ENCODE data around the gene TNRC6C. TPM values are rescaled to one million over a fixed set of nuclear protein-coding genes. Genes with fewer than 3 reads are reported as not detected.

TNRC6C gene
- total and polyA plus RNA-seq, 2 of the 13 experiments (the other 11 are each of a cell fraction or from before 2014, with no cell fraction given), result 0.66 to 4.9 TPM

DNA sequence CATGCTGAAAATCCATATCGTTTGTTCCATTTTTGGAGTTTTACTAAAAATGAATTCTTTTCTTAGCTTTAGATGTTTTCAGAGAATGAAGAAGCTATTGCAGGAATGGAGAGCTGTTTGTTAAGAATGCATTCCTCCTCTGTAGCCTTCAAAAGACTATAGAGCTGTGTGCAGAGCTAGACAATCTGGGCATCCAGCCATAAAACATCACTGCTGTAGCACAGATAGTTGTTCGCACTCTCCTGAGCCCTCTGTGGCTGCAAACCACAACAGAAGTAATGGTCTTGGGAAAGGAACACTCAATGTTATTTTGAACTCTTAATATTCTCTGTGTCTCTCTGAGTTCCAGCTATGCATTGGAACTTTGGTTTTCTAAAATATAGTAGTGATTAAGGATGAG, 4.9 kb downstream of the TNRC6C start (continued):
- TF ChIP-seq, protein P1, sequence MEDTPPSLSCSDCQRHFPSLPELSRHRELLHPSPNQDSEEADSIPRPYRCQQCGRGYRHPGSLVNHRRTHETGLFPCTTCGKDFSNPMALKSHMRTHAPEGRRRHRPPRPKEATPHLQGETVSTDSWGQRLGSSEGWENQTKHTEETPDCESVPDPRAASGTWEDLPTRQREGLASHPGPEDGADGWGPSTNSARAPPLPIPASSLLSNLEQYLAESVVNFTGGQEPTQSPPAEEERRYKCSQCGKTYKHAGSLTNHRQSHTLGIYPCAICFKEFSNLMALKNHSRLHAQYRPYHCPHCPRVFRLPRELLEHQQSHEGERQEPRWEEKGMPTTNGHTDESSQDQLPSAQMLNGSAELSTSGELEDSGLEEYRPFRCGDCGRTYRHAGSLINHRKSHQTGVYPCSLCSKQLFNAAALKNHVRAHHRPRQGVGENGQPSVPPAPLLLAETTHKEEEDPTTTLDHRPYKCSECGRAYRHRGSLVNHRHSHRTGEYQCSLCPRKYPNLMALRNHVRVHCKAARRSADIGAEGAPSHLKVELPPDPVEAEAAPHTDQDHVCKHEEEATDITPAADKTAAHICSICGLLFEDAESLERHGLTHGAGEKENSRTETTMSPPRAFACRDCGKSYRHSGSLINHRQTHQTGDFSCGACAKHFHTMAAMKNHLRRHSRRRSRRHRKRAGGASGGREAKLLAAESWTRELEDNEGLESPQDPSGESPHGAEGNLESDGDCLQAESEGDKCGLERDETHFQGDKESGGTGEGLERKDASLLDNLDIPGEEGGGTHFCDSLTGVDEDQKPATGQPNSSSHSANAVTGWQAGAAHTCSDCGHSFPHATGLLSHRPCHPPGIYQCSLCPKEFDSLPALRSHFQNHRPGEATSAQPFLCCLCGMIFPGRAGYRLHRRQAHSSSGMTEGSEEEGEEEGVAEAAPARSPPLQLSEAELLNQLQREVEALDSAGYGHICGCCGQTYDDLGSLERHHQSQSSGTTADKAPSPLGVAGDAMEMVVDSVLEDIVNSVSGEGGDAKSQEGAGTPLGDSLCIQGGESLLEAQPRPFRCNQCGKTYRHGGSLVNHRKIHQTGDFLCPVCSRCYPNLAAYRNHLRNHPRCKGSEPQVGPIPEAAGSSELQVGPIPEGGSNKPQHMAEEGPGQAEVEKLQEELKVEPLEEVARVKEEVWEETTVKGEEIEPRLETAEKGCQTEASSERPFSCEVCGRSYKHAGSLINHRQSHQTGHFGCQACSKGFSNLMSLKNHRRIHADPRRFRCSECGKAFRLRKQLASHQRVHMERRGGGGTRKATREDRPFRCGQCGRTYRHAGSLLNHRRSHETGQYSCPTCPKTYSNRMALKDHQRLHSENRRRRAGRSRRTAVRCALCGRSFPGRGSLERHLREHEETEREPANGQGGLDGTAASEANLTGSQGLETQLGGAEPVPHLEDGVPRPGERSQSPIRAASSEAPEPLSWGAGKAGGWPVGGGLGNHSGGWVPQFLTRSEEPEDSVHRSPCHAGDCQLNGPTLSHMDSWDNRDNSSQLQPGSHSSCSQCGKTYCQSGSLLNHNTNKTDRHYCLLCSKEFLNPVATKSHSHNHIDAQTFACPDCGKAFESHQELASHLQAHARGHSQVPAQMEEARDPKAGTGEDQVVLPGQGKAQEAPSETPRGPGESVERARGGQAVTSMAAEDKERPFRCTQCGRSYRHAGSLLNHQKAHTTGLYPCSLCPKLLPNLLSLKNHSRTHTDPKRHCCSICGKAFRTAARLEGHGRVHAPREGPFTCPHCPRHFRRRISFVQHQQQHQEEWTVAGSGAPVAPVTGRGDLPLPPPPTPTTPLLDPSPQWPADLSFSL (CRISPR knock-in tag; IDR thresholded peaks at IDR 0.05), result no peak

DNA sequence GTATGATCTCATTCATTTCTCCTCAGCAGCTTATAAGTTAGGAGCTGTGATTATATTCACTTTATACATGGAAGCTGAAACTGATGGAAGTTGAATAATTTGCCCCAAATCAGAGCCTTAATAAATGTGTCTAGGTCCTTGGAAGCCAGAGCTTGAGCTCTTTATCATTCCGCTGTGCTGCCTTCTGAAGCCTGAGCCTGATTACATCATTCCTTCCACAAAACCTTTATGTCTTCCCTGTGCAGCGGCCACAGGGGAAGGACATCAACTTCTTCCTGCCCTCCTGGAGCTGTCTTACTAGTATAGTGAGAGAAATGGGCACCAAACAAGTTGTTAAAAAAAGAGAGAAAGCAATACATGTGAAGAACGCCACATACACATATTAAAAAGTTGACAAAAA, 6.8 kb downstream of the TNRC6C start:
- peaks cover 60% of the 10 kb centered on the region for H3K79me2 ChIP-seq (ENCODE audit: insufficient read depth, low read length)
- H3K9me3 ChIP-seq (ENCODE audit: low read length), result no peaks in the 10 kb centered on the region
- BruUV-seq (replicated peaks), result no TSS peak
- in situ Hi-C loops (cut with HindIII; ENCODE audit: extremely low pct_ligation_motif_present, low pct_unique_long_range_greater_than_20kb), result no loop called here
- 96% methylated on average over 3 of the region's 3 CpGs for WGBS (ENCODE audit: low lambda C conversion rate)
- H3K27ac ChIP-seq (ENCODE audit: extremely low read length, insufficient read depth, low read length), result no peak overlapping the region
- H2AFZ ChIP-seq (ENCODE audit: low read length), result no peak overlapping the region
- no peak for ATAC-seq
- intact Hi-C loops (cut with micrococcal nuclease; ENCODE audit: unreplicated experiment), result no loop called here
- H3K36me3 ChIP-seq (replicated peaks in 1 of 2; ENCODE audit: control insufficient read depth in 1 of 2, insufficient read depth in 2 of 2, low read length in 2 of 2), result no peaks in the 10 kb centered on the region
- no peaks in the 10 kb centered on the region for H3K27me3 ChIP-seq (ENCODE audit: control insufficient read depth in 1 of 2, insufficient read depth in 2 of 2, low read length in 2 of 2)
- H3K4me3 ChIP-seq (replicated peaks in 1 of 3; ENCODE audit: insufficient read depth in 1 of 3, low read depth in 2 of 3, low read length in 3 of 3), result no peak overlapping the region
- H4K20me1 ChIP-seq (ENCODE audit: insufficient read depth, low read length), result peaks cover 14% of the 10 kb centered on the region
- H3K4me1 ChIP-seq (ENCODE audit: insufficient read depth, low read length), result peaks cover 25% of the 10 kb centered on the region
- no peak for DNase-seq (ENCODE audit: low spot score)
- POLR2A ChIA-PET, result no interaction called here
- CTCF ChIA-PET (ENCODE audit: low intra/inter-chr PET ratio, low total read pairs), result no interaction called here
- H3K4me2 ChIP-seq (ENCODE audit: low read depth, low read length), result no peak overlapping the region
- H3K9ac ChIP-seq (ENCODE audit: insufficient read depth, low read depth, low read length), result no peak overlapping the region
- FAIRE-seq, result no peak
- TF ChIP-seq, protein P2, sequence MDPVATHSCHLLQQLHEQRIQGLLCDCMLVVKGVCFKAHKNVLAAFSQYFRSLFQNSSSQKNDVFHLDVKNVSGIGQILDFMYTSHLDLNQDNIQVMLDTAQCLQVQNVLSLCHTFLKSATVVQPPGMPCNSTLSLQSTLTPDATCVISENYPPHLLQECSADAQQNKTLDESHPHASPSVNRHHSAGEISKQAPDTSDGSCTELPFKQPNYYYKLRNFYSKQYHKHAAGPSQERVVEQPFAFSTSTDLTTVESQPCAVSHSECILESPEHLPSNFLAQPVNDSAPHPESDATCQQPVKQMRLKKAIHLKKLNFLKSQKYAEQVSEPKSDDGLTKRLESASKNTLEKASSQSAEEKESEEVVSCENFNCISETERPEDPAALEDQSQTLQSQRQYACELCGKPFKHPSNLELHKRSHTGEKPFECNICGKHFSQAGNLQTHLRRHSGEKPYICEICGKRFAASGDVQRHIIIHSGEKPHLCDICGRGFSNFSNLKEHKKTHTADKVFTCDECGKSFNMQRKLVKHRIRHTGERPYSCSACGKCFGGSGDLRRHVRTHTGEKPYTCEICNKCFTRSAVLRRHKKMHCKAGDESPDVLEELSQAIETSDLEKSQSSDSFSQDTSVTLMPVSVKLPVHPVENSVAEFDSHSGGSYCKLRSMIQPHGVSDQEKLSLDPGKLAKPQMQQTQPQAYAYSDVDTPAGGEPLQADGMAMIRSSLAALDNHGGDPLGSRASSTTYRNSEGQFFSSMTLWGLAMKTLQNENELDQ (CRISPR knock-in tag; IDR thresholded peaks at IDR 0.05; ENCODE audit: borderline replicate concordance), result no peak
- TF ChIP-seq ZNF367 (CRISPR knock-in tag; IDR thresholded peaks at IDR 0.05; ENCODE audit: borderline replicate concordance) (no peak), CAMTA2 (CRISPR knock-in tag; IDR thresholded peaks at IDR 0.05; ENCODE audit: borderline replicate concordance) (no peak), ZBTB20 (CRISPR knock-in tag; IDR thresholded peaks at IDR 0.05; ENCODE audit: borderline replicate concordance, low read depth) (no peak), ZSCAN31 (CRISPR knock-in tag; IDR thresholded peaks at IDR 0.05; ENCODE audit: low read depth) (no peak), ZNF296 (CRISPR knock-in tag; conservative IDR thresholded peaks at IDR 0.05) (no peak), SNRNP70 (IDR thresholded peaks at IDR 0.05; ENCODE audit: low read depth, low read length) (no peak), NFYB (CRISPR knock-in tag; IDR thresholded peaks at IDR 0.05) (no peak), CHD2 (IDR thresholded peaks at IDR 0.05; ENCODE audit: low read depth, low read length) (no peak)
- TF ChIP-seq, protein P3, sequence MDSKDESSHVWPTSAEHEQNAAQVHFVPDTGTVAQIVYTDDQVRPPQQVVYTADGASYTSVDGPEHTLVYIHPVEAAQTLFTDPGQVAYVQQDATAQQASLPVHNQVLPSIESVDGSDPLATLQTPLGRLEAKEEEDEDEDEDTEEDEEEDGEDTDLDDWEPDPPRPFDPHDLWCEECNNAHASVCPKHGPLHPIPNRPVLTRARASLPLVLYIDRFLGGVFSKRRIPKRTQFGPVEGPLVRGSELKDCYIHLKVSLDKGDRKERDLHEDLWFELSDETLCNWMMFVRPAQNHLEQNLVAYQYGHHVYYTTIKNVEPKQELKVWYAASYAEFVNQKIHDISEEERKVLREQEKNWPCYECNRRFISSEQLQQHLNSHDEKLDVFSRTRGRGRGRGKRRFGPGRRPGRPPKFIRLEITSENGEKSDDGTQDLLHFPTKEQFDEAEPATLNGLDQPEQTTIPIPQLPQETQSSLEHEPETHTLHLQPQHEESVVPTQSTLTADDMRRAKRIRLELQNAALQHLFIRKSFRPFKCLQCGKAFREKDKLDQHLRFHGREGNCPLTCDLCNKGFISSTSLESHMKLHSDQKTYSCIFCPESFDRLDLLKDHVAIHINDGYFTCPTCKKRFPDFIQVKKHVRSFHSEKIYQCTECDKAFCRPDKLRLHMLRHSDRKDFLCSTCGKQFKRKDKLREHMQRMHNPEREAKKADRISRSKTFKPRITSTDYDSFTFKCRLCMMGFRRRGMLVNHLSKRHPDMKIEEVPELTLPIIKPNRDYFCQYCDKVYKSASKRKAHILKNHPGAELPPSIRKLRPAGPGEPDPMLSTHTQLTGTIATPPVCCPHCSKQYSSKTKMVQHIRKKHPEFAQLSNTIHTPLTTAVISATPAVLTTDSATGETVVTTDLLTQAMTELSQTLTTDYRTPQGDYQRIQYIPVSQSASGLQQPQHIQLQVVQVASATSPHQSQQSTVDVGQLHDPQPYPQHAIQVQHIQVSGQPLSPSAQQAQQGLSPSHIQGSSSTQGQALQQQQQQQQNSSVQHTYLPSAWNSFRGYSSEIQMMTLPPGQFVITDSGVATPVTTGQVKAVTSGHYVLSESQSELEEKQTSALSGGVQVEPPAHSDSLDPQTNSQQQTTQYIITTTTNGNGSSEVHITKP (CRISPR knock-in tag; IDR thresholded peaks at IDR 0.05; ENCODE audit: low read depth), result no peak
